ENCODE measurements around the gene CLSTN2. TPM values are rescaled to one million over a fixed set of nuclear protein-coding genes. Genes with fewer than 3 reads are reported as not detected.

The CLSTN2 gene
- total RNA-seq, 1 donor from 2014 or later, result 0.74 TPM

- no peaks in the 10 kb centered on the region for H3K36me3 Mint-ChIP-seq (ENCODE audit: low read depth, unreplicated experiment)
- no peaks in the 10 kb centered on the region for H3K4me1 Mint-ChIP-seq (ENCODE audit: unreplicated experiment)
Measured at GRCh38 chr3:140394488-140395133, 459.6 kb downstream of the CLSTN2 start.

GRCh38 chr3:140395134-140396075, 460.4 kb downstream of the CLSTN2 start:
- Mint-ChIP-seq H3K4me3 (ENCODE audit: unreplicated experiment) (no peak overlapping the region), H3K4me1 (ENCODE audit: unreplicated experiment) (no peaks in the 10 kb centered on the region), H3K27ac (ENCODE audit: unreplicated experiment) (no peak overlapping the region), H3K9me3 (ENCODE audit: unreplicated experiment) (no peaks in the 10 kb centered on the region), H3K27me3 (ENCODE audit: unreplicated experiment) (no peaks in the 10 kb centered on the region), H3K36me3 (ENCODE audit: low read depth, unreplicated experiment) (no peaks in the 10 kb centered on the region)
- no peak for DNase-seq (ENCODE audit: low spot score)
- no peak for TF ChIP-seq CTCF (IDR thresholded peaks at IDR 0.05; ENCODE audit: unreplicated experiment)

More at GRCh38 chr3:140394488-140395133, 459.6 kb downstream of the CLSTN2 start:
- no peaks in the 10 kb centered on the region for H3K27me3 Mint-ChIP-seq (ENCODE audit: unreplicated experiment)
- no peak for DNase-seq (ENCODE audit: low spot score)
- no peak overlapping the region for H3K4me3 Mint-ChIP-seq (ENCODE audit: unreplicated experiment)
- TF ChIP-seq CTCF (IDR thresholded peaks at IDR 0.05; ENCODE audit: unreplicated experiment), result no peak
- no peak overlapping the region for H3K27ac Mint-ChIP-seq (ENCODE audit: unreplicated experiment)
- H3K9me3 Mint-ChIP-seq (ENCODE audit: unreplicated experiment), result no peaks in the 10 kb centered on the region

DNA sequence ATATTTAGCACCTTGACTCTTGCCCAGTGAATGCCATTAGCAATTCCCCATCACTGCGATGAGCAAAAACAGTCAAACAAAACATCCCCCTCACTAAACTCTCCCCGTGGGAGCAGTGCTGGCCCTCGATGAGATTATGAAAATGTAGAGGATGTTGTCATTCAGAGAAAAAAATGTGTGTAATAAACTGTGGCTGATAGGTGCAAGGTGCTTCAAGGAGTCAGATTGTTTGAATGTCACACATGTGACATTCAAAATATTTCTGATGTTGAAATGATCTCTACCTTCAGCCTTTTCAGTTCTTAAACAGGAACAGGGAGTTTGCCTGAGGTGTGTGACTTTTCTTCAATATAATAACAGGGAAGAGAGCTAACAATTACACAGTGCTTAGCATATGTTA, 461.1 kb downstream of the CLSTN2 start:
- H3K9me3 Mint-ChIP-seq (ENCODE audit: unreplicated experiment), result no peaks in the 10 kb centered on the region
- no peak overlapping the region for H3K4me3 Mint-ChIP-seq (ENCODE audit: unreplicated experiment)
- TF ChIP-seq CTCF (IDR thresholded peaks at IDR 0.05; ENCODE audit: unreplicated experiment), result no peak
- H3K27ac Mint-ChIP-seq (ENCODE audit: unreplicated experiment), result no peak overlapping the region
- no peaks in the 10 kb centered on the region for H3K36me3 Mint-ChIP-seq (ENCODE audit: low read depth, unreplicated experiment)
- H3K4me1 Mint-ChIP-seq (ENCODE audit: unreplicated experiment), result no peaks in the 10 kb centered on the region
- no peaks in the 10 kb centered on the region for H3K27me3 Mint-ChIP-seq (ENCODE audit: unreplicated experiment)
- no peak for DNase-seq (ENCODE audit: low spot score)

- H3K27me3 Mint-ChIP-seq (ENCODE audit: unreplicated experiment), result no peaks in the 10 kb centered on the region
- H3K9me3 Mint-ChIP-seq (ENCODE audit: unreplicated experiment), result no peaks in the 10 kb centered on the region
- no peaks in the 10 kb centered on the region for H3K36me3 Mint-ChIP-seq (ENCODE audit: low read depth, unreplicated experiment)
- no peak overlapping the region for H3K4me3 Mint-ChIP-seq (ENCODE audit: unreplicated experiment)
- DNase-seq (ENCODE audit: low spot score), result no peak
- no peak overlapping the region for H3K27ac Mint-ChIP-seq (ENCODE audit: unreplicated experiment)
- TF ChIP-seq CTCF (IDR thresholded peaks at IDR 0.05; ENCODE audit: unreplicated experiment), result no peak
- H3K4me1 Mint-ChIP-seq (ENCODE audit: unreplicated experiment), result no peaks in the 10 kb centered on the region
Measured at GRCh38 chr3:140397847-140398246, 462.9 kb downstream of the CLSTN2 start.

- Mint-ChIP-seq H3K9me3 (ENCODE audit: unreplicated experiment) (no peaks in the 10 kb centered on the region), H3K27ac (ENCODE audit: unreplicated experiment) (no peak overlapping the region), H3K4me1 (ENCODE audit: unreplicated experiment) (no peaks in the 10 kb centered on the region), H3K4me3 (ENCODE audit: unreplicated experiment) (no peak overlapping the region), H3K36me3 (ENCODE audit: low read depth, unreplicated experiment) (no peaks in the 10 kb centered on the region), H3K27me3 (ENCODE audit: unreplicated experiment) (no peaks in the 10 kb centered on the region)
- no peak for DNase-seq (ENCODE audit: low spot score)
- no peak for TF ChIP-seq CTCF (IDR thresholded peaks at IDR 0.05; ENCODE audit: unreplicated experiment)
Measured at GRCh38 chr3:140398387-140398786, 463.4 kb downstream of the CLSTN2 start.
